NCI-H2029 treated with DMSO at 0.1 percent for 48 hours (cell line): Measurements from ENCODE around the gene MMP8.
"Not testable (repeated sequence)": the region's sequence is repeated elsewhere in the genome, so short reads cannot be mapped to it uniquely, and the experiment has no call there.

Experiments
- DNase-seq: peaks from one replicate; lab custom pipeline; 2025; lab: John Stamatoyannopoulos, UW

MMP8 gene, protein sequence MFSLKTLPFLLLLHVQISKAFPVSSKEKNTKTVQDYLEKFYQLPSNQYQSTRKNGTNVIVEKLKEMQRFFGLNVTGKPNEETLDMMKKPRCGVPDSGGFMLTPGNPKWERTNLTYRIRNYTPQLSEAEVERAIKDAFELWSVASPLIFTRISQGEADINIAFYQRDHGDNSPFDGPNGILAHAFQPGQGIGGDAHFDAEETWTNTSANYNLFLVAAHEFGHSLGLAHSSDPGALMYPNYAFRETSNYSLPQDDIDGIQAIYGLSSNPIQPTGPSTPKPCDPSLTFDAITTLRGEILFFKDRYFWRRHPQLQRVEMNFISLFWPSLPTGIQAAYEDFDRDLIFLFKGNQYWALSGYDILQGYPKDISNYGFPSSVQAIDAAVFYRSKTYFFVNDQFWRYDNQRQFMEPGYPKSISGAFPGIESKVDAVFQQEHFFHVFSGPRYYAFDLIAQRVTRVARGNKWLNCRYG

DNA sequence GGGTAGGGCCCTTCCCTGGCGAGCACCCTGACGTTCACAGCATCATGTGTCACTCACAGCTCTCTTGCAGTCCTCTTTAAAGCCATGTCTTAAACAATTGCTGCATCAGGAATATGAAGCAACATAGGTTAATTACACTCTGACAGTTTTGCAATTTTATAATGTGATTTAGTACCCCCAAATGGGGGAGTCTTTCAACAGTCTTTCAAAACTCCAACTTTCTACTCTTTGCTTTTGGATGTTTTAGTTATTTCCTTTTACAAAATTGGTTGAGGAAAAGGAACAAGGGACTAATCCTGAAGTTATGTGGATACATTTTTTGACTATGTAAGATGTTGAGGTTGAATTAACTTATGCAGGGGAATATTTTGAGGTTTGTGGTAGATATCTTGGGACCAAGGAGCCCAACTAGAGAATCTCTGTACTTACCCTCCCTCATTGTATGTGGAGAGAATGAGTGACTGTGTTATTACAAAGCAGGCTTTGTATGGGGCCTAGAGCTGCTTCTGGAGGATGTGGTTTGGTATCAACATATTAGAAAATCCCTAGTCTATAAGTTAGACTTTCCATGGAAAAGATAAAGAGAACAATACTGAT is at the start of gene MMP8:
TSS of gene MMP8 (minus strand) at position 51 of the 597 bp plus-strand sequence. CDS start 99 bp downstream, outside the sequence.
- no peak for DNase-seq

DNA sequence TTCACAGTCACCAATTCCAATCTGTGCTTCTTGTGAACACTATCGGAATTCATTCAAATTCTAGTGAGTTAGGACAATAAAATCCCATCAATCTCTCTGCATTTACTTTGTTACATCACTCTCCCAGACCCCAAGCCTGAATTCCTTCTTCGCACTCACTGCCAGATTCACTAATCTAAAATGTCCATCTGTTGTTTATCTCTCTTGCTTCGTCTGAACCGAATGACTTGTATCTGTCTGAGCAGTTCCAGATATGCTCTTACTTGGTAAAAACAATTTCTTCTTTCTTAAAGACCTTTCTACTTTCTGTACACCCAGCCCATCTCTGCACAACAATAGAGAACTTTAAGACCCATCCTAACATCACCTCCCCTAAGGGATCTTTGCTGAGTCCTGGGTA is 48.6 kb upstream of the MMP8 start:
- DNase-seq, result no peak

DNA sequence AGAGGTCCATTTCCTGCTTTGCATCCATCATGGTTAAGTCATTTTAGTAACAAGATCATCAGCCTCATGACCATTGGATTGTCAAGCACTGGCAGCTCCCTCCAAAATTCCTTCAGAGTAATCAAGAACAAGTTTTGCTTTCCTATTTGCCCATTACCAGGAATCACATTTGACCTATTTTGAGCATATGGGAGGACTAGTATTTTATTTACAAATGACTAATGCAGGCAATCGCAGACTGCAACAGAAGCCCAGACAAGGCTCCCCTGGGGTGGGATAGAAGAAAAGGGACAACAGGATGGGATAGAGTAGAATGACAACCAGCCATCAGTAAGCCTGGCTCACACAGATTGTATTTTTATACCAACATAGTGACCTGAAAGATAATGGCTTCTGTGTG is 46.6 kb upstream of the MMP8 start:
- no peak for DNase-seq

DNA sequence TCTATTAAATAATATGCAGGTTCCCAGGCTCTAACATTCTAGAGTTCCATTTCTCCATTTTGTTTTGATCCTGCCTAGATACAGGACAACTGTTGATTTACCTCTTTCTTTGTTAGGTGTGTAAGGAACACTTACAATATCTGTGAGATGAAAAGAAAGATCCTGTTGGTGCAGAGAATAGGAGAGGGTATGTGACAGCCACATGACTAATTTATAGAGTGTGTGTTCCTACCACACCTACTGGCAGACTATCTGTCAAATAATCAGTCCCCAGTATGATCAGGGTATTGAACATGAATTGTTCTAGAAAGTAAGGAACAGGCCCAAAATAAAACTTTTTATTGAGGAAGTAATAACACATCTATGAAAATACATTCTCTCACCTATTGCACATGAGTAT is 45.4 kb upstream of the MMP8 start:
- DNase-seq, result no peak

DNA sequence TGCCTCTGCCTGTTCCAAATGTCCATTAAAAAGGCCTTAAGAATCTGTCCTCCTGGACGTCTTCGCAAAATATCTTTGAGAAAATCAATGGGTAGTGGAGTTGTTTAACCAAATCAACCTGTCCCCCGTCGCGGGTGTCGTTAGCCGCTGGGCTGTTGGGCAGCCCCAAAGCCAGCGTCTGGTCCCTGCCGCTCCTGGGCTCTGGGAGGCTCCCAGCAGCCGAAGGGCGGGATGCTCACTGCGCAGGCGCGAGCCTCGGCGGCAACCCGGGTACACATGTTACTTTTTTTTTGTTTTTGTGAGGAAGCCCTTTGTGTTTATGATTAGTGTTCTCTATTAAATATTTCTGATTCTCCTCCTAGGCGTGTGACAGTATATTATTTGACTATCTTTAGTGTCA is 43.0 kb upstream of the MMP8 start:
- DNase-seq, result no peak

DNA sequence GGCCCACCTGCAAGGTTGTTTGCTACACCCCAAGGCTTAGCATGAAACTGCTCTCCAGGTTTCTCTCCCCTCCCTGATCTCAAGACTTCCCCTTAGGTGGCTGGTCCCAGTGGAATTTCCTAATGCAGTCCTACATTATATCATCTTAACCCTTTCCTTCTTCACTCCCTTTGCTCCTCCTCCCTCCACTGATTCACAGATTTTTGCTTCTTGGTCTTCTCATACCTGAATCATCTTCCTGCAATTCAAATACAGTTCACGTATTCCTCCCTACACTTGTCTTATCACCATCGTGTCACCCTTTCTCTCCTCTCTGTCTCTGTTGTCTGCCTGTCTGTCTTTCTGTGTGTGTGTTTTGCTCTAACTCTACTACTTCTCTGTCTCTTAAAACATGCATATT is 38.7 kb upstream of the MMP8 start:
- no peak for DNase-seq

DNA sequence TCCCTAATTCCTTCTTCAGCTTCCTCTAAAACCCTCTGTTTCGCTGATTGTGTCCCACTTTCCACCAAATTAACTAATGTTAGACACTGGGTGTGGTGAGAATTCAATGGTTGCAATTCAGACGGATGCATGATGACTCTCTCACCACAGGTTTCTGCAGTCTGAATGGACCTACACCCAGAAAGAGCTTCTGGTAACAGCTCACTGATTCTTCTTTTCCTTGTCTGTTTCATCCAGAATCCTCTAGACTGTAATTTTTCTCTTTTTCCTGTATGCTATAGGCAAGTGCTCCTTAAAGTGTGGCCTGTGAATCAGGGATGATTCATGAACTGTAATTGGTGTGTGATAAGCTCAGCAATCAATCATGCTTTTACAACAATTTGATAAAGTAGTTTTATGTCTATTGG is 37.6 kb upstream of the MMP8 start:
- DNase-seq, result no peak

DNA sequence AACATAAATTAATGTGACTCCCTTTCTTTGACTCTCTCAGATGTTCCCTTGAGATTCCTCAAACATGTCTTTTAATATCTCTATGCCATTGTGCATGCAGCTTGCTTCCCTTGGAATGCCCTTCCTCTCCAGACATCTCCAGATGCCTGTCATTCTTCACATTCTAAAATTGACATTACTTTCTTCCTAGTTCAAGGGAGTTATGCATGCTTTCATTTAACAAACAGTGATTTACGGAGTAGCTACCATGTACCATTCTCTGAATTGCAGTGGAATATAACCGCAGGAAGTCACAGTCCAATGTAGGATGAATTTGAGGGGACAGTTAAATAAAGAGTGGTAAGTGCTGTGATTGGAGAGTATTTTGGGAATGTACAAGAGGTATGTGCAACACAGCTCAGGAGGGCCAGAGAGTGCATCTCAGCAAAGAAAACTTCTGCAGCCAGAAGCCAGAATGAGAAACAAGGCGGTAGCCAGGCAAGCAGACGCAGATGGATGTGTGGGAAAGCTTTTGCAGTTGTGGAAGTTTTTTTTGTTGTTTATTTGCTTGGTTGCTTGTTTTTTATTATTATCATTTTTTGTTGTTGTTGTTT is 37.0 kb upstream of the MMP8 start:
- DNase-seq, result no peak

DNA sequence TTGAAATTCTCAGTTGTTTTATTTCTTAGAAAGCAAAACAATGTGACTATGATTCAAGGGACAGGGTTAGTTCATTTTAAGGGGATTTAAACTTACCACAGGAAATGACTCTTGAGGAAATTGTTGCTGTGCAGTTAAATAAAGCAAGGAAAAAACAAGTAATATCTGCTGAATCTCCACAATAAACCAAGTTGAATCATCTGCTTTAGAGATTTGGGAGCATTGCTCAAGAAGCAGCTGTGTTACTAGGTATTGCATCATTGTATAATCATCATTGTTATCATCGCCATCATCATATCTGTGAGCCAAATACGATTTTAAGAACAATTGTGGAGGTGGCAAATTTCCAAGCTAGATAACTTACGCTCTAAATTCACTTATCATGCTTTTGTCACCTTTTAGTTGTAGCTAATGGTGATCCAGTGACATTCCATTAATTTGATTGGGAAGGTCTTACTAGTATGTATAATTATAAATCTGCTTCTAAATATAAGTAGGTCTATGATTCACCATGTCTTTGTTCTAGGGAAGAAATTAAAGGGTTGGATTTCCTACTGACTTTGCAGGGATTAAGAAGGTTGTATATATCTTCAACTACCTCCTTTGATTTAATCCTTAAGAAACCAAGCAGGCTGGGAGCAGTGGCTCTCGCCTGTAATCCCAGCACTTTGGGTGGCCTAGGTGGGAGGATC is 35.7 kb upstream of the MMP8 start:
- DNase-seq, result no peak

DNA sequence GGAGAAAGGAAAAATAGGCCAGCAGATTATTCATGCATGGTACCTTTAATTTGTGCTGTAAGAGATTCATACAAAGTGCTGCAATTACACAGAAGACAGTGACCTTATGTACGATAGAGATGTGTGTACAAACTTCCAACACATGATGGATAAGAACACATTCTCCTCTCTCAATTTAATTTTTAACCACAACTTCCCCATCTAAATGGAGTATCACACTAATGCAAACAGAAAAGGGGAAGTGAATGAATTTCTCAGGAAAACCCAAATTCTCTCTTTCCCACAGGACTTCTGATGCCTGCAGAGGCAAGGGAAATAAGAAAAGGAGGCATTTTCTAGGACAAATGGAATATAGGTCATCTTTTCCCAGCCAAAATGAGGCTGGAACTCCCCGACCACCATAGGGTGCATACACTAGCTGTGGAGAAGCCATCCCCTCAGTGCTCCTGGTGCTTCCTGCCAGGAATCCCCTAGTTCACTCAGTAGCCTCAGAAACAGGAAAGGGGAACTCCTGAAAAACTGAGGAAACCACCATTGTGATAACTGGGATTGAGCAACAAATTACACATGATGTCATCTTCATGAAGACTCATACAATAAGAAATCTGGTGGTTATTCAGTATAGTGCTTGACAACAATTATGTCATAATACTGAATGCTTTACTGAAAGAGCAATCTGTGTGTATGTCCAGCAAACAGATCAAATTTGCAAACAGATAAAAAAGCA is 33.2 kb upstream of the MMP8 start:
- DNase-seq, result no peak

DNA sequence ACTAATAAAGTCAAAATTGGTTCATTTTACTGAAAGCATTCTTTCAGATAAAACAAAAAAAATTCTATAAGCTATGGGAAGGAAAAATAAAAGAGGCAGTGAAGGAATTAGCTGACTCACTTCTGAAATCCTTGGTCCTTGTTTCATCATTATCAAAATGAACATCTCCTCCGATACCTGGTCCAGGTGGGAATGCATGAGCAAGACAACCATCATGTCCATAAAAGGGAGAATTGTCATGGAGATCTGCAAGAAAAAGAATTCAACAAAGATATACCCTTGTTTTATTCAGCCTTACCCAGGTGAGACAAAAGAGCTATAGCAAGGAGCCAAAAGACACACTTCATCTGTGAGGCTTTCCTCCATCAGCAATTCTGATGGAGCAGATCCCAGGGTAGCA is 28.5 kb upstream of the MMP8 start:
- no peak for DNase-seq

DNA sequence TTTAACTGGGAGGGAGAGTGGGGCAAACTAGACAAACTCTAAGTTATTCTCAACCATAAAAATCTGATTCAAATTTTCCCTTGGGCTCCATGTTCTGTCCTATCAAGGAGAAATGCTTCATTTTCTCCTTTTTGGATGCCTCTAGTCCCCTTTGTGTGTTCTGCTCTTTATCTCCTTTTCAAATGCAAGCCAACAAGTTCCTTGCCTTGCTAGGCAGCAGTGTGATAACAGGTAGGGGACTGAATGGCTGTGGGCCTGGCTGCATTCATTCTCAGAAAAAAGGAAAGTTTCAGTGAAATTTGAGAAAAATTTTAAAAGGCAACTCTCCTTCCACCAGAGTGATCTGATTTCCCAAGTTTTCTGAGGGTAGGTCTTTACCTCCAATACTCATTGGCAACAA is 26.9 kb upstream of the MMP8 start:
- DNase-seq, result no peak

DNA sequence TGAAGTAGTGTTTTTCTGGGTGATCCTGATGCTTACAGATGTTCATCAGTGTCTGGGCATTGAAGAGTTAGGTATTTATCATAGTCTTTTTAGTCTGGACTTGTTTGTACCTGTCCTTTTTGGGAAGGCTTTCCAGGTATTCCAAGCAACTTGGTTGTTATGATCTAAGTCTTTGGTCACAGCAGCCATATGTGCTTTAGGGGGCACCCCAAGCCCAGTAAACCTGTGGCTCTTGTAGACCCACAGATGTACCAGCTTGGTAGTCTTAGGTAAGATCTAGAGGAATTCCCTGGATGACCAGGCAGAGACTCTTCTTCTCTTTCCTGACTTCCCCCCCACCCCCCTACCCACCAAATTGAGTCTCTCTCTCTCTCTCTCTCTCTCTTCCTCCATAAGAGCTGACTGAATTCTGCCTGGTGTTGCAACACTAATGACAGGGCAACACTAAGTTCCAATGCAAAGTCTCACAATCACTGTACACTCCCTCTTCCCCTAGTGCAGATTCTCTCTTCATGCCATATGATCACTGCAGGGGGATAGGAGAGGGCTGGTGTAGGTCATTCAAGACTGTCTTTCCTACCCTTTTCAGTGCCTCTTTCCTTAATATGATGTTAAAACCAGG is 24.5 kb upstream of the MMP8 start:
- DNase-seq, result no peak

DNA sequence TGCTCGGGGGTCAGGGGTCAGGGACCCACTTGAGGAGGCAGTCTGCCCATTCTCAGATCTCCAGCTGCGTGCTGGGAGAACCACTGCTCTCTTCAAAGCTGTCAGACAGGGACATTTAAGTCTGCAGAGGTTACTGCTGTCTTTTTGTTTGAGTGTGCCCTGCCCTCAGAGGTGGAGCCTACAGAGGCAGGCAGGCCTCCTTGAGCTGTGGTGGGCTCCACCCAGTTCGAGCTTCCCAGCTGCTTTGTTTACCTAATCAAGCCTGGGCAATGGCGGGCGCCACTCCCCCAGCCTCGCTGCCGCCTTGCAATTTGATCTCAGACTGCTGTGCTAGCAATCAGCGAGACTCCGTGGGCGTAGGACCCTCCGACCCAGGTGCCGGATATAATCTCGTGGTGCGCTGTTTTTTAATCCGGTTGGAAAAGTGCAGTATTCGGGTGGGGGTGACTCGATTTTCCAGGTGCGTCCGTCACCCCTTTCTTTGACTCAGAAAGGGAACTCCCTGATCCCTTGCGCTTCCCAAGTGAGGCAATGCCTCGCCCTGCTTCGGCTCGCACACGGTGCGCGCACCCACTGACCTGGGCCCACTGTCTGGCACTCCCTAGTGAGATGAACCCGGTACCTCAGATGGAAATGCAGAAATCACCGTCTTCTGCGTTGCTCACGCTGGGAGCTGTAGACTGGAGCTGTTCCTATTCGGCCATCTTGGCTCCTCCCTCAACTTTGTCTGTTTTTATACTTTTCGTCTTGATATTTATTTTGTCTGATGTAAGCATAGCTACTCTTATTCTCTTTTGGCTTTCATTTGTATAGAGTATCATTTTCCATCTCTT is 22.2 kb upstream of the MMP8 start:
- not testable (repeated sequence) for DNase-seq

DNA sequence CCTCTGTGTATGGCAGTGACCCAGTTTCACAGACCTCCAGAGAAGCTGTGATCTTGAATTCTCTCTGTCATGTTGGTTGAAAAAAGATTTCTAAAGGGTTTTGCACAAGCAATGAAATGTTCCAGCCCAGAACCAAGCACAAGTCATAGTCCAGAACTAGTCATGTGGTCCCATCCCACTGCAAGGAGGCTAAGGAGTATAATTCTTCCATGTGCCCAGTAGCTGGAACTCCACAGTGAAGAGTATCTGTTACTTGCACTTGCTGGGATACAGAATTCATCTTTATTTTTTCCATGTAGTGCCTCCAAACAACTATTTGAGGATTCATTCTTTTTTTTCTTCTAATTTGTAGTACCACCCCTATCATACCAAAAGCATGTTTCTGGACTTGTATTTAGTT is 9.9 kb upstream of the MMP8 start:
- DNase-seq, result no peak

DNA sequence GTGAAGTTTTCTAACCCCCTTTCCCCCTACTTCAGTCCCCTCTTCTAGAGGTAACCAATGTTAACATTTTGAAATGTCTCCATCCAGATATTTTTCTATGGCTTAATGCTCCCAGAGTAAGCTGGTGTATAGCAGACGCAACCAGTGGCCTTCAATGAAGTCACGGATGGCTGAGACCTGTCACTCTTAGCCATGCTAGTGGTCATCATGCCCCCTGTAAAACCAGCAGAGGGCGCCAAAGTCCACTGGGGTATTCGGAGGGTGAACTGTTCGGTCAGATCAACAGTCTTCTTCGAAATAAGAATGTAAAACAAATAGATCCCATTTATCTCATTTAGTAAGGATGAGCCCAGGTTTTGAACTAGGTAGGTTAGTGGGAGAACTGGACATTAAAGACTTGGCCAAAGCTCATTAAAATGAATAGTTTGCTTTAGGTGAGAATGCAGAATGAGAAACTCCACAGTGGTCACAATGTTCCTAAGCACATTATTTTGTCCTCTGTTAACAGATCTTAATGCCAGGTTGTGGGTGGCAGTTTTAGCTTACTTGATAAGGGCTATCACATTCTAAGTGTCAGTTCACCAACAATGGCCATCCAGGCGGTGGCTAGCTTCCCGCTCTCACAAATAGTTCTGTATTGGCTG is 8.6 kb upstream of the MMP8 start:
- peak; percentile 45 for DNase-seq

DNA sequence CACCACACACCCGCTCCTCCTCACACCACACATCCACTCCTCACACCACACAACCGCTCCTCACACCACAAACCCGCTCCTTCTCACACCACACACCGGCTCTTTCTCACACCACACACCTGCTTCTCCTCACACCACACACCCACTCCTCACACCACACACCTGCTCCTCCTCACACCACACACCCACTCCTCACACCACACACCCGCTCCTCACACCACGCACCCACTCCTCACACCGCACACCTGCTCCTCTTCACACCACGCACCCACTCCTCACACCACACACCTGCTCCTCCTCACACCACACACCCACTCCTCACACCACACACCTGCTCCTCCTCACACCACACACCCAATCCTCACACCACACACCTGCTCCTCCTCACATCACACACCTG is 6.2 kb upstream of the MMP8 start:
- DNase-seq, result not testable (repeated sequence)

DNA sequence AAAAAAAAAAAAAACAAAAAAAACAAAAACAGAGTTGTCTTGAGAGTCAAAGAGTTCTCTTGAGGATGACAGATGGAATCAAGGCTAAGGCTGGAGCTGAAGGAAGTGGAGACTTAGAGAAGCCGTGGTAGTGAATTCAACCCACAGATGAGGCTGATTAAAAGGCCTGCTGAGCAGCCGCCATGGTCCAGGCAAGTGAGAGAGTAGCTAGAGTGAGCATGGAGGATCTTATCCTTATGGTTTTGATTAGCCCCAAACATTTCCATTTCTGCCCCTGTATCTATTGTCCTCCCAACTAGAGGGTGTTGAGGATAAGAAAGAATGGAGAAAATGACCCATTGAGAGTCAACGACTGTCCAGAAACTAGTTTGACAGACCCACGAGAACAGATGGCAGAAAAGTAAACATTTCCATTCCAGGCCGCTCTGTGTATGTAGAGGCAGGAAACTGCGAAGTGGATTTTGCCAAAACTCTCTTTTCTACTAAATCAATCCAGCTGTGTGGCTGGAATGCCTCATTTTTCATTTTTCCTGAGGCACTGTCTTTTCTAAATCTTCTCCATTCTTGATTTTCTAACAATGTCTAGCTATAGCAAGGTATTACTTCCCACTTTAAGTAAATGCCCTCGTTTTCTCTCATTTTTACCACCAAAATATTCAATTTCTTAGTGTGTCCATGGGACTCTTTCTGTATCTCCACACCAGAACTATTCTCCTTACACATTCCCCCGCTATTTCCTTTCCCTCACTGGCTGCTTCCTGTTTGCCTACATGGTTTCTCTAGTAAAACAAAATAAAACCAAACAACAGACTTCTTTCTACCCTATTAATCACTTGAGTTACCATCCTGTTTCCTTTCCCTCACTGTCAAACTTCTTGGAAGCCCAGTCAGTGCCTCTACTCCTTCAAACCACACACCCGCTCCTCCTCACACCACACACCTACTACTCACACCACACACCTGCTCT is 5.4 kb upstream of the MMP8 start:
- DNase-seq, result no peak

DNA sequence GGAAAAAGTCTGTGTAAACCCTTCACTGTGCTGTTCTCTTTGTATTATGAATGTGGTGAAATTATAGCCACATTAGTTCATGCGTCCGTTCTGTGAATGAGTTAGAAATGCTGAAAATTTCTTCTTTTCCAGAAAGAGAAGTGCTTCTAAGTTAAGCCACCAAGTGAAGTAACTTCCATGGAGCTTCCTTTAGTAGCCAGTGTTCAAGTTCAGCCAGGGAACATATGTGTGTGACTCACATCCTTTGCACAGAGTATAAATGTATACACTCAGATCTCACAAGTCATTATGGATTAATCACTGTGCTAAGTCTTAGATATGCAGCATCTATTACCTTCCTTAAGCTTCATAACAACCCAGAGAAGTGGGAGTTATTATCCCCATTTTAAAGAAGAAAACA is 3.1 kb upstream of the MMP8 start:
- no peak for DNase-seq
